Measurements from ENCODE around the gene CLSTN2. TPM values are rescaled to one million over a fixed set of nuclear protein-coding genes. Genes with fewer than 3 reads are reported as not detected.

CLSTN2 gene
- total RNA-seq, 1 donor from 2014 or later: 4.7 TPM

DNA sequence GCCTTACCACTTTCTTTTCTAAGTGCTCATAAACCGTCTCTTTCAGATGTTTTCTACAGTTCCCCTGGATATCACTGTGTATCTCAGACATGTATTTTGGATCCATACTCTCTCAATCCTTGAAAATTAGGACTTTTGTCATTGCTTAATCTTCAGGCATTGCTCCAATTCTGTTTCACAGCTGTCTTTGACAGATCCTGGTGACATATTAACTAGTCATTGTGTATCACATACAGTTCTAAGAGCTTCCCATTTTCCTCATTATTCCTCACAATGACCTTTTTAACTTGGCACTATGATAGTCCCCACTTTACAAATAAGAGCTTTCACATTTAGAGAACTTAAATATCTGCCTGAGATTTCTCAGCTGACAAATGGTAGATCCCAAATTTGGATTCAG lies 151.7 kb downstream of the CLSTN2 start:
- Histone ChIP-seq H3K27ac (ENCODE audit: low read depth, low read length) (no peak overlapping the region), H3K9ac (ENCODE audit: low read depth in 1 of 3, low read length in 3 of 3) (no peak overlapping the region), H3K4me1 (ENCODE audit: control insufficient read depth in 3 of 3, insufficient read depth in 3 of 3, low read length in 3 of 3) (peaks cover 2 to 7% (median 3%) of the 10 kb centered on the region in 3 donors), H3K4me3 (ENCODE audit: low read length in 3 of 3) (no peak overlapping the region), H3K27me3 (ENCODE audit: control insufficient read depth in 3 of 3, insufficient read depth in 3 of 3, low read length in 3 of 3) (peaks cover 0 to 3% (median 0%) of the 10 kb centered on the region in 3 donors), H3K9me3 (ENCODE audit: control insufficient read depth in 3 of 3, low read length in 3 of 3) (no peaks in the 10 kb centered on the region), H3K36me3 (ENCODE audit: control insufficient read depth in 3 of 3, insufficient read depth in 3 of 3, low read length in 3 of 3) (no peaks in the 10 kb centered on the region)

DNA sequence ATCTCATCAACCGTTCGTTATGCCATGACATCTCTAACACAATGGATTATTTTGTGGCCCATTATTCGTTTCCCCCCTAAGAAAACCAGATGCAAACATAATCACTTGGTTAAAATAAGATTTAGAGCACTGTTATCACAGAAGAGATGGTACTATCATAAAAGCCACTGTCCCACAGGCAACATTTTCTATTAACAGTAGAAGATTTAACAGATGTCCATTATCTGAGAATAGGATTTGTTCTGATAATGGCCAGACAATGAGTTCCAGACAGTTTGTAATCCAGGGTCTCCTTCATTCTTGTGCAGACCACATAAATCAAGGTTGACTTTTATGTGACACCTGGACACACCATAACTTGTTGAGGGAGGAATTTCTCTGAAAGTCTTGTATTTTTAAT lies 153.1 kb downstream of the CLSTN2 start:
- Histone ChIP-seq H3K9me3 (ENCODE audit: control insufficient read depth in 3 of 3, low read length in 3 of 3) (no peaks in the 10 kb centered on the region), H3K4me1 (ENCODE audit: control insufficient read depth in 3 of 3, insufficient read depth in 3 of 3, low read length in 3 of 3) (peaks cover 2 to 7% (median 3%) of the 10 kb centered on the region in 3 donors), H3K27me3 (ENCODE audit: control insufficient read depth in 3 of 3, insufficient read depth in 3 of 3, low read length in 3 of 3) (peaks cover 0 to 3% (median 0%) of the 10 kb centered on the region in 3 donors)

DNA sequence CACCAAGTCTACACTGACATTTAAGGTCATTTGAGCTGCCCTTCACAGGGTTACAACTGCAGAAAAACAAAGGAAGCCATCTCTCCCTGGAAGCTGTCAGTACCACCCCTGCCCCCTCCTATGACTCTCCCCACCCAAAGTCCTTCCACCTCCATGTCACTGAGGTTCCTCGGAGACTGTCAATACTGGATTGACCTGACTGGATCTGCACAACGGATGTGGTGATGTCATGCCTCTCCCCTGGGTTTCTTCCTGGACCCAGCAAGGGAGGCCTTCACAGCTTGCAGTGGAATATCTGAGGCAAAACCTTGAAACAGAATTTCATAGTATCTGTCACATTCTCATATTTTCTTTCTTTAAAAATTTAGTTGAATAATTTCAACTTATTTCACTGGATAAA lies 153.5 kb downstream of the CLSTN2 start:
- H3K9ac ChIP-seq (ENCODE audit: low read depth in 1 of 3, low read length in 3 of 3): no peak overlapping the region
- H3K27ac ChIP-seq (ENCODE audit: low read depth, low read length): no peak overlapping the region
- no peaks in the 10 kb centered on the region for H3K9me3 ChIP-seq (ENCODE audit: control insufficient read depth in 3 of 3, low read length in 3 of 3)
- H3K4me1 ChIP-seq (ENCODE audit: control insufficient read depth in 3 of 3, insufficient read depth in 3 of 3, low read length in 3 of 3): peaks cover 2 to 7% (median 6%) of the 10 kb centered on the region in 3 donors
- no peak overlapping the region for H3K4me3 ChIP-seq (ENCODE audit: low read length in 3 of 3)
- H3K27me3 ChIP-seq (ENCODE audit: control insufficient read depth in 3 of 3, insufficient read depth in 3 of 3, low read length in 3 of 3): peaks cover 0 to 1% (median 0%) of the 10 kb centered on the region in 3 donors
- no peaks in the 10 kb centered on the region for H3K36me3 ChIP-seq (ENCODE audit: control insufficient read depth in 3 of 3, insufficient read depth in 3 of 3, low read length in 3 of 3)

More for the DNA sequence above, 153.1 kb downstream of the CLSTN2 start:
- no peak overlapping the region for H3K27ac ChIP-seq (ENCODE audit: low read depth, low read length)
- H3K36me3 ChIP-seq (ENCODE audit: control insufficient read depth in 3 of 3, insufficient read depth in 3 of 3, low read length in 3 of 3): no peaks in the 10 kb centered on the region
- H3K4me3 ChIP-seq (ENCODE audit: low read length in 3 of 3): no peak overlapping the region
- no peak overlapping the region for H3K9ac ChIP-seq (ENCODE audit: low read depth in 1 of 3, low read length in 3 of 3)

DNA sequence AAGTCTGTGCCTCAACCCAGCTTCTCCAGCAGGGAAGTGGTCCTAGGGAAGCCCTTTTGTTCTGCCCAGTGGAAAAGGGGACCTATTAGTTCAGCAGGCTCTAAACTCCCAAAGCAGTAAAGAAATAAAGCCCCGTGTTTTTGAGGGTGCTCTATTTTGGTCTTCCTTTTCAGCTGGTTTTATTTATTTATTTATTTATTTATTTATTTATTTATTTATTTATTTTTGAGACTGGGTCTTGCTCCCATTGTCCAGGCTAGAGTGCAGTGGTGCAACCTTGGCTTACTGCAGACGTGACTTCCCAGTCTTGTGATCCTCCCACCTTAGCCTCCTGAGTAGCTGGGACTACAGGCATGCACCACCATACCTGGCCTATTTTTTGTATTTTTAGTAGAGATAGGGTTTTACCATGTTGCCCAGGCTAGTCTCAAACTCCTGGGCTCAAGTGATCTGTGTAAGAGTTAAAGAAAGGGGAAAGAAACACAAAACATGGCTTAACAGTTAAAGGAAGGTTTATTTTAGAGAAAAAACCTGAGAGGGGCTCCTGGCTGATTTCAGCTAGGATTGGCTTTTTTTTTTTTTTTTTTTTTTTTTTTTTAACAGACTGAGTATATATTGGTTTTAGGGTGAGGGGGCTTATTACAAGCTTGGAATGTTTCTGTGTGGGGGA lies 154.6 kb downstream of the CLSTN2 start:
- Histone ChIP-seq H3K4me1 (ENCODE audit: control insufficient read depth in 3 of 3, insufficient read depth in 3 of 3, low read length in 3 of 3) (peaks cover 5 to 13% (median 11%) of the 10 kb centered on the region in 3 donors), H3K27me3 (ENCODE audit: control insufficient read depth in 3 of 3, insufficient read depth in 3 of 3, low read length in 3 of 3) (no peaks in the 10 kb centered on the region), H3K9ac (ENCODE audit: low read depth in 1 of 3, low read length in 3 of 3) (no peak overlapping the region), H3K4me3 (ENCODE audit: low read length in 3 of 3) (no peak overlapping the region), H3K36me3 (ENCODE audit: control insufficient read depth in 3 of 3, insufficient read depth in 3 of 3, low read length in 3 of 3) (no peaks in the 10 kb centered on the region), H3K9me3 (ENCODE audit: control insufficient read depth in 3 of 3, low read length in 3 of 3) (no peaks in the 10 kb centered on the region), H3K27ac (ENCODE audit: low read depth, low read length) (no peak overlapping the region)

DNA sequence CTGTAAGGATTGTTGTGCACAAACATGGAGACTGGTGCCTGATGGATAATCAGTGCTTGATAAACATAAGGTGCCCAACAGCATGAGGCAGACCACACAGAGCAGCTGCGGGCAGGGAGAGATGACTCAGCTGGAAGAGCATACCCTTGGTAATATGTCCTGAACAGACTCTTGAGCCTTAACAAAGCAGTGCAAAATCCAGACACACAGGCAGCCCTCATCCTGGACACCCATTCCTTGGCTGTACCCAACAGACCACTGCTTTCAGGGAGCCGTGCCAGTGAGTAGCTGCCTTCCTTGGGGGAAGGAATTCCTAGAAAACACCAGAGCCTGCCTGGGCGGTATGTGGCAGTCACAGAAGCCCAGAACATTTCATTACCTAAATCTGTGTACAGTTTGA lies 156.2 kb downstream of the CLSTN2 start:
- Histone ChIP-seq H3K4me3 (ENCODE audit: low read length in 3 of 3) (no peak overlapping the region), H3K36me3 (ENCODE audit: control insufficient read depth in 3 of 3, insufficient read depth in 3 of 3, low read length in 3 of 3) (no peaks in the 10 kb centered on the region), H3K4me1 (ENCODE audit: control insufficient read depth in 3 of 3, insufficient read depth in 3 of 3, low read length in 3 of 3) (peaks cover 5 to 16% (median 11%) of the 10 kb centered on the region in 3 donors), H3K27ac (ENCODE audit: low read depth, low read length) (no peak overlapping the region), H3K9me3 (ENCODE audit: control insufficient read depth in 3 of 3, low read length in 3 of 3) (no peaks in the 10 kb centered on the region), H3K9ac (ENCODE audit: low read depth in 1 of 3, low read length in 3 of 3) (no peak overlapping the region), H3K27me3 (ENCODE audit: control insufficient read depth in 3 of 3, insufficient read depth in 3 of 3, low read length in 3 of 3) (no peaks in the 10 kb centered on the region)

DNA sequence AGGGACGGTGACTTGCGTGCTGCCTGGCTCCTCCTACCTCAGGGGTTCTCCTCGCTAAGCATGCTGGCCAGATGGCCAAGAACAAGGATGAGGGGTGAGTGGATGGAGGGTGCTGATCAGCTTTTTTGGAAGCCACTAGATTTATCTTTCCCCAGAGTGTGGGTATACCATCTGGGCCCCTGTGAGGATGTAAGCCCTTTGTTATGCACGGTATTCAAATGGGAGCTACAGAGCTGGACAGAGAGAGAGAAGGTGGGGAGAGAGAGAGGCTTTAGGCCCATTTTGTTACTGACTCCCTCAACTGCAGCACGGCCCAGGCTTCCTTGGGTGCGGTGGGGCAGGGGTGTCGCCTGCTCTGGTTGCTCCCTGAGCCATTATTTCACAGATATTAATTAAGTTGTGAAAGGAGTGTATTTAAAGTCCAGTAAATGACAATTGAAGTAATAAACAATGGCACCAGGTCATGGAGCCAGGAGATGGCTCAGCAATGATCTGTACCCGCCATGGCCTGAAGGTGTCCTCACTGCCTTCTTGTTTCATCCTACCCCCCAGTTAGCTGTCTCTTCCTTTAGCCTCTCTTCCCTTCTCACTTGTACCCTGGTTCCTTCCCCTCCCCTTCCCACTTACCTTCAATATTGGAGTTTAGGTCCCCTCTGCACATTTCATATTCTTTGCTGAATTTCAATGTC lies 158.0 kb downstream of the CLSTN2 start:
- H3K27ac ChIP-seq (ENCODE audit: low read depth, low read length): no peak overlapping the region
- H3K9me3 ChIP-seq (ENCODE audit: control insufficient read depth in 3 of 3, low read length in 3 of 3): no peaks in the 10 kb centered on the region
- no peak overlapping the region for H3K9ac ChIP-seq (ENCODE audit: low read depth in 1 of 3, low read length in 3 of 3)
- H3K4me3 ChIP-seq (ENCODE audit: low read length in 3 of 3): no peak overlapping the region
- peaks cover 5 to 16% (median 11%) of the 10 kb centered on the region in 3 donors for H3K4me1 ChIP-seq (ENCODE audit: control insufficient read depth in 3 of 3, insufficient read depth in 3 of 3, low read length in 3 of 3)
- H3K36me3 ChIP-seq (ENCODE audit: control insufficient read depth in 3 of 3, insufficient read depth in 3 of 3, low read length in 3 of 3): no peaks in the 10 kb centered on the region
- H3K27me3 ChIP-seq (ENCODE audit: control insufficient read depth in 3 of 3, insufficient read depth in 3 of 3, low read length in 3 of 3): no peaks in the 10 kb centered on the region

DNA sequence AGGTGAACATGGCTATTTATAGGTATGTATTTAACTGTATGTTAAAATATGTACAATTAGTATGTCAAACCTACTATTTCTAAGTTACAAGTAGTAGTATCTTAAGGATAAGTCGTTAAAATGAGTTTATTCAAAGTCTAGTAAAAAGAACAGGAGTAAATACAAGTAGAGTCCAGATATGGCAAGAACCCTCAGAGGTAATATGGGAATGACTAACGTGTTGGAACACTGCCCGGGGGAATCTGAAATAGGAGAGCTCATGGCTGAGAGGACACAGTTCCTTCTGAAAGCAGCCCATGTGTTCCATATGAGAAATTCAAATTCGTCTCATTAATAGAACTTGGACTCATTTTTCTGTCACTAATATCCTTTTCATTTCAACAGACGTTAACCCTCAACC lies 158.8 kb downstream of the CLSTN2 start:
- Histone ChIP-seq H3K4me1 (ENCODE audit: control insufficient read depth in 3 of 3, insufficient read depth in 3 of 3, low read length in 3 of 3) (peaks cover 5 to 16% (median 11%) of the 10 kb centered on the region in 3 donors), H3K4me3 (ENCODE audit: low read length in 3 of 3) (no peak overlapping the region), H3K9me3 (ENCODE audit: control insufficient read depth in 3 of 3, low read length in 3 of 3) (no peaks in the 10 kb centered on the region), H3K36me3 (ENCODE audit: control insufficient read depth in 3 of 3, insufficient read depth in 3 of 3, low read length in 3 of 3) (no peaks in the 10 kb centered on the region), H3K9ac (ENCODE audit: low read depth in 1 of 3, low read length in 3 of 3) (peak overlapping the region in 2 of 3 donors; percentile 17 to 39), H3K27me3 (ENCODE audit: control insufficient read depth in 3 of 3, insufficient read depth in 3 of 3, low read length in 3 of 3) (no peaks in the 10 kb centered on the region), H3K27ac (ENCODE audit: low read depth, low read length) (no peak overlapping the region)

DNA sequence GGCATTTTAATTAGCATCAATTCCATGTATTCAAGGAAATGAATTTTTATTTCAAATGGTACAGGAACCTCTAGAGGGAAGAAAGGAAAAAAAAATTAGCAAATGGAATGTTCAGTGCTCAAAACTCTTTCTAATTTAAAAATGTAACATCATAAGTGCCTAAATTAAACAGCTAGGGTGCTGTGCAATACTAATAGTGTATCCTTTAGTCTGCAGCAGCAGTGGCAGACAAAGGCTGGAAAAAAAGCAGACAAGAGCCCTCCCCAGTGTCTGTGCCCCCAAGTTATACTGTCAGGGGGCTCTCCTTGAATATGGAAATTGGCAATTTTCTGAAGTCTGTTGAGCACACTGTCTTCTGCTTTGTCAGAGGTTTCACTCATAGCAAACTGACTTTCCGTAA lies 159.5 kb downstream of the CLSTN2 start:
- Histone ChIP-seq H3K27me3 (ENCODE audit: control insufficient read depth in 3 of 3, insufficient read depth in 3 of 3, low read length in 3 of 3) (no peaks in the 10 kb centered on the region), H3K9ac (ENCODE audit: low read depth in 1 of 3, low read length in 3 of 3) (peak overlapping the region in 1 of 3 donors; percentile 39), H3K4me3 (ENCODE audit: low read length in 3 of 3) (no peak overlapping the region), H3K9me3 (ENCODE audit: control insufficient read depth in 3 of 3, low read length in 3 of 3) (no peaks in the 10 kb centered on the region), H3K4me1 (ENCODE audit: control insufficient read depth in 3 of 3, insufficient read depth in 3 of 3, low read length in 3 of 3) (peaks cover 5 to 16% (median 11%) of the 10 kb centered on the region in 3 donors), H3K36me3 (ENCODE audit: control insufficient read depth in 3 of 3, insufficient read depth in 3 of 3, low read length in 3 of 3) (no peaks in the 10 kb centered on the region), H3K27ac (ENCODE audit: low read depth, low read length) (no peak overlapping the region)

DNA sequence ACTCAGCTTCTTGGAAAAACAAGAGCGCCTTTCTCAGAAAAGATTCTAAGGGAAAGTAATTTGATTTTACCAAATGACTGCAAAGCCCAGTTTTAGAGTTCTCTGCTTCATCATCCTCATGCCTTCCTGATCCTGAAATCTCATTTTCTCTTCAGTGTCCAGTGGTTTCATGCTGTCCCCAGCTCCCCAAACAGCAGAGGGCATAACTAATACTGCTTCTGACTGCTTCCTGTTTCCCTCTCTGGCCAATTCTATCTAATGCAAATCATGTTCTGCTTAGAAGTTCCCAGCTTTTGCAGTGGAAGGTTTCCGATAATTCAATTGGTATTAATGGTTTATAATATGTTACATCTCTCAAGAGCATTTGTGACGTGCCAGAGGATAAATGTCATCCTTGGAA lies 161.1 kb downstream of the CLSTN2 start:
- H3K36me3 ChIP-seq (ENCODE audit: control insufficient read depth in 3 of 3, insufficient read depth in 3 of 3, low read length in 3 of 3): no peaks in the 10 kb centered on the region
- no peak overlapping the region for H3K4me3 ChIP-seq (ENCODE audit: low read length in 3 of 3)
- H3K9ac ChIP-seq (ENCODE audit: low read depth in 1 of 3, low read length in 3 of 3): no peak overlapping the region
- peaks cover 5 to 12% (median 11%) of the 10 kb centered on the region in 3 donors for H3K4me1 ChIP-seq (ENCODE audit: control insufficient read depth in 3 of 3, insufficient read depth in 3 of 3, low read length in 3 of 3)
- H3K27ac ChIP-seq (ENCODE audit: low read depth, low read length): no peak overlapping the region
- no peaks in the 10 kb centered on the region for H3K27me3 ChIP-seq (ENCODE audit: control insufficient read depth in 3 of 3, insufficient read depth in 3 of 3, low read length in 3 of 3)
- H3K9me3 ChIP-seq (ENCODE audit: control insufficient read depth in 3 of 3, low read length in 3 of 3): no peaks in the 10 kb centered on the region

DNA sequence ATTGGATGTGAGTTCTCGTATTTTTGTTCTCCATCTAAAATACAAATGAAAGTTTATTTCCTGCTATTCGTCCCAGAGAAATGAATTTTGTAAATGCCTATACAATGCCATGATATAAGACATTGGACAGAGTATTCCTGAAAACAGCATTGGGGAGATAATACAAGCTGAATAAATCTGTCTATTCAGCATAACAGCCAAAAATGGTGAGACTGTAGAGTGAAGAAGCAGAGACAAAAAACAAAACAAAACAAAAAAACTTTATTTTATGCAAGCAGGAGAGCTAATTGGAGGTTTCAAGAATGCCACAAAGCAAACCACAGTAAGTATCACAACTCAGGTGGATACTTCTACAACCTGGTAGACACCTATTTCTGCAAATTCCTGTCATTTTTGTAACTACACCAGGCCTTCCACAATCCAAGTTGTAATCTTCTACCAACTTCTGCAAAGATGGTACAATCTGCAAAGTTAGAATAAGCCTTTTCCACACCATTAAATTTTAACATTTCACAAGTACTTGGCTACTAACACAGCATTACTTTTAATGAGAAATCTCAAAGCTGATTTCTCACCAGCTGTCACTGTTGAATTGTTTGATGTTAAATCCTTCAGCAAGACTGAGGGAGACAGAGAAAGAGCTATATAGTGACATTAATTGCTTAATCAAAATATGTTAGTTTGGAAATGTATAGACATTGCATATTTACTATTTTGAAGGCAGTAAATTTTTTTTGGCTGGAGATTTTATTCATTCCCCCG lies 163.1 kb downstream of the CLSTN2 start:
- no peaks in the 10 kb centered on the region for H3K36me3 ChIP-seq (ENCODE audit: control insufficient read depth in 3 of 3, insufficient read depth in 3 of 3, low read length in 3 of 3)
- H3K4me1 ChIP-seq (ENCODE audit: control insufficient read depth in 3 of 3, insufficient read depth in 3 of 3, low read length in 3 of 3): peaks cover 3 to 9% (median 9%) of the 10 kb centered on the region in 3 donors
- H3K27me3 ChIP-seq (ENCODE audit: control insufficient read depth in 3 of 3, insufficient read depth in 3 of 3, low read length in 3 of 3): no peaks in the 10 kb centered on the region
- no peak overlapping the region for H3K27ac ChIP-seq (ENCODE audit: low read depth, low read length)
- no peak overlapping the region for H3K4me3 ChIP-seq (ENCODE audit: low read length in 3 of 3)
- H3K9me3 ChIP-seq (ENCODE audit: control insufficient read depth in 3 of 3, low read length in 3 of 3): no peaks in the 10 kb centered on the region
- H3K9ac ChIP-seq (ENCODE audit: low read depth in 1 of 3, low read length in 3 of 3): no peak overlapping the region

Measured in skeletal muscle tissue (tissue), 4 donors.